Measurements from ENCODE around the gene NPIPA1.
A peak's percentile ranks its signal among the peaks of the same experiment; 100 is the strongest.
"Not testable (repeated sequence)": the region's sequence is repeated elsewhere in the genome, so short reads cannot be mapped to it uniquely, and the experiment has no call there.

Gene NPIPA1

DNA sequence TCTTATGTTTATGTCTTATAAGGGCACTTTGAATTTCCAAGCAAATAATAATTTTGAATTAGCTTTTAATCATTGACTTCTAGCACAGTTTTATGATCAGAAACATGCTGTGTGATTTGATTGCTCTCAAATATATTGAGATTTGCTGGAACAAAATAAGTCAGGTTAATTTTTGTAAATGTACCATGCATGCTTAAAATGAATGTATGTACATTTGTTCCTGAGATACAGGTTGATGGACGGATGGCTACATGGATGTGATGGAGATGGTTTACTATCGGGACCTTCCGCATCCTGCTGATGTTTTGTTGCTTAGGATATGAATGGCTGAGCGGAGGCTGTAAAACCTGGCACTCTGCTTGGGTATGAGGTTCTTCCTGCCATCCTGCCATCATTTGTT is at the start of gene NPIPA1:
TSS of gene NPIPA1 (plus strand) at position 301 of the 400 bp plus-strand sequence. CDS start at position 301, 0 bp downstream.
- DNase-seq (ENCODE audit: low spot score); in situ Hi-C loops (cut with MboI; ENCODE audit: low pct_unique_long_range_greater_than_20kb, low sequenced_read_pairs, unreplicated experiment): not testable (repeated sequence)

DNA sequence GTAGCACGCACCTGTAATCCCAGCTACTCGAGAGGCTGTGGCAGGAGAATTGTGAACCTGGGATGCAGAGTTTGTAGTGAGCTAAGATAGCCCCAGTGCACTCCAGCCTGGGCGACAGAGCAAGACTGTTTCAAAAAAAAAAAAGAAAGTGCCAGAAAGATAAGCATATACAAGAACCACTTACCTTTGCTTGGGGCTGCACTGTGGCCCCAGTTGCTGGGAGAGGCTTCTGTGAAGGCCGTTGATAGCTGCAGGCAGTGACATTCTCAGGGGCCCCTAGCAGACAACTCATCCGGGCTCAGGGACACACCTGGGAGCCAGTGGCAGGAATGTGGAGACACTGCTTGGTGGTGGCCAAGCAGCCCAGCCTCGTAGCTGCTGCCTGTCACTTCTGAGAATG is 45.1 kb upstream of the NPIPA1 start:
- DNase-seq (ENCODE audit: low spot score); in situ Hi-C loops (cut with MboI; ENCODE audit: low pct_unique_long_range_greater_than_20kb, low sequenced_read_pairs, unreplicated experiment): not testable (repeated sequence)

DNA sequence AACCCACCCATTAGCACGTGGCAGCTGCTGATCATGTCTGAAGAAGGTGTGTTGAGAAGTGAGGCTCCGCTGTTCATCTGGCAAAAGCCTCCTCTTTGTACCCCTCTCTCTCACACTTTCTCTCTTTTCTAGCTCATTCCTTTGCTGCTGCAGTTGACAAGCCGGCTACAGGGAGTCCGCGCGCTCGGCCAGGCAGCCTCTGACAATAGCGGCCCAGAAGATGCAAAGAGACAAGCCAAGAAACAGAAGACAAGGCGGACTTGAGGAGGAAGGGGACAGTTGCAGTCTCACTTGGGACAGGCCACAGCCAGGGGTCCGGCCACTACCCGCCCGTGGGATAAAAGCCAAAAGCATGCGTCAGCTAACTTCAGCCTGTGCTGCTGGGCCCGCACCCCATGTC is 41.9 kb upstream of the NPIPA1 start:
- in situ Hi-C loops (cut with MboI; ENCODE audit: low pct_unique_long_range_greater_than_20kb, low sequenced_read_pairs, unreplicated experiment); DNase-seq (ENCODE audit: low spot score): not testable (repeated sequence)

DNA sequence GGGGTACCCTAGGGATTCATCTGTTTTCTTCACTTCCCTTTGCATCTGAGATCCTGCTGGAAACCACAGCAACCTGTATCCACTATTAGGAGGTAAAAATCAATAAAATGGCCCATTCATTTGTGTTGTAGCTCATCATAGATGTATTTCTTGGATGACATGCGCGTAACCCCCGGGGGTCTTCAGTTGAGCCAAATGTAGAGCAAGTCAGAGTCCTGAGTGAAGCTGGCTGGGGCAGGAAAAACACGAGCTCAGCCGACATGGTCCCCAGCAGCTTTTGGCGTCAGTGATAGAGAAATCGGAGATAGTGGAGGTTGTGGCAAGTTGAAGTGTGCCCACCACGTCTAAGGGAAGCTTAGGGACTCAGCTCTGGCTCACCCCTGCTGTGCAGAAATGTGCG is 41.2 kb upstream of the NPIPA1 start:
- DNase-seq (ENCODE audit: low spot score); in situ Hi-C loops (cut with MboI; ENCODE audit: low pct_unique_long_range_greater_than_20kb, low sequenced_read_pairs, unreplicated experiment): not testable (repeated sequence)

DNA sequence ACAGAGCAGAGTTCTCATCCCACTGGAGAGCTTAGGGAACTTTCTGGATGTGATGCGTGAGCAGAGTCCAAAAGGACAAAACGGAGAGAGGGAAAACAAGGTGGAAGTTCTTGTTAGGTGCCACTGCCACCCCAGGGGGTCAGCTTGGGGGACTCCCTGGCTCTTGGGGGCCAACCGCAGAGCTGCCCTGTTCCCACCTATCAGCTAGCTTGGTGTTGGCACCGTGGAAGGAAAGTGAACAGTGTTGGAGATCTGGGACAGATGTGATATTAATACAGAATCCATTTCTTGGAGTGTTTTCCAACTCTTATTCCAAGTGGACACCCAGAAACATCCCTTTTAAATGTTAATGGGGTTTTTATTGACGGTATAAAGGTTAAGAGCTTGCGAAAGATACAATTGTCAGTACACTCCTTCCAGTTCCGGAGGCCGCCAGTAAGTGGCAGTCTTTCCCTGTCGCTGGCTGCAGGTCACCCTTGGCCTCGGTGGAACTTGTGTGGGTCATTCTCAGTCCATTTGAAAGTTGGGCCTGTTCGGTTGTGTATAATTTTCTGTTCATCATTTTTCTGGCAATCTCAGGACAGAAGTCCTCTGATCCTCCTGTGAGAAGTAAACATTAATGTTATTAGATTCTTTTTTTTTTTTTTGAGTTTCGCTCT is 40.1 kb upstream of the NPIPA1 start:
- DNase-seq (ENCODE audit: low spot score); in situ Hi-C loops (cut with MboI; ENCODE audit: low pct_unique_long_range_greater_than_20kb, low sequenced_read_pairs, unreplicated experiment): not testable (repeated sequence)

DNA sequence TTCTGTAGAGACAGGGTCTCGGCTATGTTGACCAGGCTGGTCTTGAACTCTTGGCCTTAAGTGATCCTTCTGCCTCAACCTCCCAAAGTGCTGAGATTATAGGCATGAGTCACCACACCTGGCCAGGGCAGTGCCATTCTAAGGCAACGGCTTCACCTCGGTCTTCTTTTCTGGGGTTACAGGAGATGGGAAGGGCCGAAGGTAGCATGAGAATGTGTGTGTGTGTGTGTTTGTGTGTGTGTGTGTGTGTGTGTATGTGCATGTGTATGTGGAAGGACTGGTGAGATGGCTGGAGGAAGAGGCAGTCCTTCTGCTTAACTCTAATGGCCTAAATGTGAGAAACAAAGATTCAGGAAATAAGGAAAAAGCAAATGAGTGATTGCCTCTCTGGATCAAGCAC is 39.1 kb upstream of the NPIPA1 start:
- DNase-seq (ENCODE audit: low spot score); in situ Hi-C loops (cut with MboI; ENCODE audit: low pct_unique_long_range_greater_than_20kb, low sequenced_read_pairs, unreplicated experiment): not testable (repeated sequence)

DNA sequence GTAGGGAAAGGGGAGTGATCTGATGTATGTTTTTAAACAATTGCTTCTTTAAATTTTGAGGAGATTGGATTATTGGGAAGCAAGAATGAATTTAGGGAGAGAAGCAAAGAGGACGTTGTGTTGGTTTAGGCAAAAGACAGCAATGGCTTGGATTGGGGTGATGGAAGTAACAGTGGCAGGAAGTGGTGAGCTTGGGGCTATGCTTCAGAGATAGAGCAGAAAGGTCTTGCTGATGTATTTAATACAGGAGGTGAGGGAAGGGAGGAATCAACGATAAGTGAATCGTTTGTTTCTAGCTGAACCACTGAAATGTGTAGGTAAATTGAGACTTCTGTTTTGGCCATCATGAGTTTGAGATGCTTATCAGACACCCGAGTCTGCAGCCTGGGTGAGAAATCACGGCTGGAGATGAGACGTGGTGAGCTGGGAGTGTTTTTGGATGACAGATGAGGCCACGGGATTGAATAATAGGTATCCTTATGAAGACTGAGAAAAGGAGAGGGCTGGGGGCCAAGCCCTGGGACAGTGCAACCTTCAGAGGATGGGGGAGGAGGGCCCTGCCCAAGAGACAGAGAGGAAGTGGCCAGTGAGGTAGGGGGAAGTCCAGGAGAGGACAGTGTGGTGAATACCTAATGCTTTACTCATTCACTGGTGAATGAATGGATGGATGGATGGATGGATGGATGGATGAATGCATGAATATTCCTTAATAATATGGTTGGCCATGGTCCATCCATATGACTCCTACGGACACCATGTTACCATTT is 33.9 kb upstream of the NPIPA1 start:
- in situ Hi-C loops (cut with MboI; ENCODE audit: low pct_unique_long_range_greater_than_20kb, low sequenced_read_pairs, unreplicated experiment); DNase-seq (ENCODE audit: low spot score): not testable (repeated sequence)

DNA sequence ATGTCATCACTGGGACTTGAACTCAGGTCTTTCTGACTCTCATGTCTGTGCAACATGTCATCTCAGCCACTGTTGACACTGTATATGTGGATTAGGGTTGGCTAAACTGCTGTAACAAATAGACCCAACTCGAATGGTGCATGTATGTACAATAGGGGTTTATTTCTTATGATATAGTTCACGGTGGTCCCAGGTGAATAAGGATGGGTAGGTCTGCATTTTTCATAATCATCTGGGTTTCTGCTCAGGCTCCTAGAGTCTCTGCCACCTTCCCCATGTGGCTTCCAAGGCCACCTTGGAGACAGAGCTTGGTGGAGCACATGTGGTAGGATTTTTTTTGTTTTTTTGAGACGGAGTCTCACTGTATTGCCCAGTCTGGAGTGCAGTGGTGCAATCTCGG is 27.5 kb upstream of the NPIPA1 start:
- DNase-seq (ENCODE audit: low spot score); in situ Hi-C loops (cut with MboI; ENCODE audit: low pct_unique_long_range_greater_than_20kb, low sequenced_read_pairs, unreplicated experiment): not testable (repeated sequence)

DNA sequence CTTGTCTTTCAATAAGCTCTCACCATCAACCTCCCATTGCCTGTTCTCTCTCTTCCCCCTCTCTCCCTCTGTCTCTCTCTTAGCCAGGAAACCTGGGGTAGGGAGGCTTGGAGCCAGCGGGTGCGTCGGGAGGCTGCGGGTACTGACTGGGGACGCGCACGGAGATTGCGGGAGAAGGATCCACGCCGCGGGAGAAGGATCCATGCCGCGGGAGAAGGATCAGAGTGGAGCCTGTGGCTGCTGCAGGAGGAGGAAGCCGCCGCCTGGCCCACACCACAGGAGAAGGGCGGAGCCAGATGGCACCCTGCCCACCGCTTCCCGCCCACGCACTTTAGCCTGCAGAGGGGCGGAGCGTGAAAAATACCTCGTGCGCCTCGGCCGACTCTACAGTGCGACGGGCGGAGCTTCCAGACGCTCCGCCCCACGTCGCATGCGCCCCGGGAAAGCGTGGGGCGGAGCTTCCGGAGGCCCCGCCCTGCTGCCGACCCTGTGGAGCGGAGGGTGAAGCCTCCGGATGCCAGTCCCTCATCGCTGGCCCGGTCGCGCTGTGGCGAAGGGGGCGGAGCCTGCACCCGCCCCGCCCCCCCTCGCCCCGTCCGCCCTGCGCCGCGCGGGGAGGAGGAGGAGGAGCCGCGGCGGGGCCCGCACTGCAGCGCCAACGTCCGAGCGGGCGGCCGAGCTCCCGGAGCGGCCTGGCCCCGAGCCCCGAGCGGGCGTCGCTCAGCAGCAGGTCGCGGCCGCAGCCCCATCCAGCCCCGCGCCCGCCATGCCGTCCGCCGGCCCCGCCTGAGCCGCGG is 26.2 kb upstream of the NPIPA1 start:
- in situ Hi-C loops (cut with MboI; ENCODE audit: low pct_unique_long_range_greater_than_20kb, low sequenced_read_pairs, unreplicated experiment): not testable (repeated sequence)

DNA sequence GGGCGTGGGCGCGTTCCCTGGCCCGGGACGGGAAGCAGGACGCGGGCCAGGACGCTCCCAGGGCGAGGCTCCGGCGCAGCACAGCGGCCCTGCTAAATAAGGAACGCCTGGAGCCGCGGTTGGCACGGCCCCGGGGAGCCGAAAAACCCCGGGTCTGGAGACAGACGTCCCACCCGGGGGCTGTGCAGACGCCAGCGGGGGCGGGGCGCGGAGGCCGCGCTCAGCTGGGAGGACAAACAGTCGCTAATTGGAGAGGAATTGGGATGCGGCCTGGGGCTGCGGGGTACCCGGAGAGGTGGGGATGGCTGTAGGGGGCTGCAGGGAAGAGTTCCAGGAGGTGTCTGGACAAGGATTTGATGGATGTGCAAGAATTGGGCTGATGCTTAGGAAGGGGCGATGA is 25.3 kb upstream of the NPIPA1 start:
- in situ Hi-C loops (cut with MboI; ENCODE audit: low pct_unique_long_range_greater_than_20kb, low sequenced_read_pairs, unreplicated experiment); DNase-seq (ENCODE audit: low spot score): not testable (repeated sequence)

More for the DNA sequence above, 26.2 kb upstream of the NPIPA1 start:
- DNase-seq (ENCODE audit: low spot score): not testable (repeated sequence)

DNA sequence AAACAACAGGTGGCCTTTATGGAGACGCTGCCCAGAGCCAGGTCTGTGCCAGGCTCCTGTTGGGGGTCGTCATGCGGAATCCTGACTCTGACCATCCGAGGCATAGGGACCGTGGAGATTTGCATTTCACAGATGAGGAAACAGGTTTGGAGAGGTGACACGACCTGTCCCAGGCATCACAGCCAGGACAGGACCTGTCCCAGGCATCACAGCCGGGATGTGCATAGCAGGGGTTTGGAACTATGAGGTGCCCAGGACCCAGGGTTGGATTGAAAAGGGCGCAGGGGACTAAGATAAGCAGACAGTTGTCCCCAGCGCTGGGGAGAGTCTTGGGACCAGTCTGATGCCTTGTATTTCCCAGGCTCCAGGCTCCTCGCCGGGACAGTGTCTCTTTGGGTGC is 24.7 kb upstream of the NPIPA1 start:
- DNase-seq (ENCODE audit: low spot score); in situ Hi-C loops (cut with MboI; ENCODE audit: low pct_unique_long_range_greater_than_20kb, low sequenced_read_pairs, unreplicated experiment): not testable (repeated sequence)

DNA sequence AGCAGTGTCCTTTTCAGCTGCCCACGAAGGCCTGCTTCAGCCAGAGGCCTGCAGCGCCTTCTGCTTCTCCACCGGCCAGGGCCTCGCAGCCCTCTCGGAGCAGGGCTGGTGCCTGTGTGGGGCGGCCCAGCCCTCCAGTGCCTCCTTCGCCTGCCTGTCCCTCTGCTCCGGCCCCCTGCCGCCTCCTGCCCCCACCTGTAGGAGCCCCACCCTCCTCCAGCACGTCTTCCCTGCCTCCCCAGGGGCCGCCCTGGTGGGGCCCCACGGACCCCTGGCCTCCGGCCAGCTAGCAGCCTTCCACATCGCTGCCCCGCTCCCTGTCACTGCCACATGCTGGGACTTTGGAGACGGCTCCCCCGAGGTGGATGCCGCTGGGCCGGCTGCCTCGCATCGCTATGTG is 18.7 kb upstream of the NPIPA1 start:
- peak; percentile 0 for DNase-seq (ENCODE audit: low spot score)

DNA sequence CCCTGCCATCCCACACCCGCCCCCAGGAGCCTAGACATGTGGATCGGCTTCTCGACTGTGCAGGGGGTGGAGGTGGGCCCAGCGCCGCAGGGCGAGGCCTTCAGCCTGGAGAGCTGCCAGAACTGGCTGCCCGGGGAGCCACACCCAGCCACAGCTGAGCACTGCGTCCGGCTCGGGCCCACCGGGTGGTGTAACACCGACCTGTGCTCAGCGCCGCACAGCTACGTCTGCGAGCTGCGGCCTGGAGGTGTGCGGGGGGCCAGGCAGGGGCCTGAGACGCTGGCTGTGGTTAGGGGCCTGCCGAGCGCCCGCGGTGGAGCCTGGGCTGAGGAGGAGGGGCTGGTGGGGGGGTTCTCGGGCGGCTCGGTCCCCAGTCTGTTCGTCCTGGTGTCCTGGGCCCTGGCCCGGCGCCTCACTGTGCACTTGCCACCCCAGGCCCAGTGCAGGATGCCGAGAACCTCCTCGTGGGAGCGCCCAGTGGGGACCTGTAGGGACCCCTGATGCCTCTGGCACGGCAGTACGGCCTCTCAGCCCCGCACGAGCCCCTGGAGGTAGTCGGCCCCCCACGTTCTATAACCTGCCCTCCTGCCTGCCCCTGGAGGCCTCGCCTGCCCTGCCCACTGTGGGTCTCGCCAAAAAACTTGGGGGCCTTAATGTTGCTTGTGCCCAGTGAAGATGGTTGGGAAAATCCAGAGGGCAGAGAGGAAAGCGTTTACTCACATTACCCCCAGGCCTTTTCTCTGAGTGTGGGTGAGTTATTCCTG is 17.2 kb upstream of the NPIPA1 start:
- in situ Hi-C loops (cut with MboI; ENCODE audit: low pct_unique_long_range_greater_than_20kb, low sequenced_read_pairs, unreplicated experiment); DNase-seq (ENCODE audit: low spot score): not testable (repeated sequence)

More for the DNA sequence above, 18.7 kb upstream of the NPIPA1 start:
- in situ Hi-C loops (cut with MboI; ENCODE audit: low pct_unique_long_range_greater_than_20kb, low sequenced_read_pairs, unreplicated experiment): not testable (repeated sequence)

DNA sequence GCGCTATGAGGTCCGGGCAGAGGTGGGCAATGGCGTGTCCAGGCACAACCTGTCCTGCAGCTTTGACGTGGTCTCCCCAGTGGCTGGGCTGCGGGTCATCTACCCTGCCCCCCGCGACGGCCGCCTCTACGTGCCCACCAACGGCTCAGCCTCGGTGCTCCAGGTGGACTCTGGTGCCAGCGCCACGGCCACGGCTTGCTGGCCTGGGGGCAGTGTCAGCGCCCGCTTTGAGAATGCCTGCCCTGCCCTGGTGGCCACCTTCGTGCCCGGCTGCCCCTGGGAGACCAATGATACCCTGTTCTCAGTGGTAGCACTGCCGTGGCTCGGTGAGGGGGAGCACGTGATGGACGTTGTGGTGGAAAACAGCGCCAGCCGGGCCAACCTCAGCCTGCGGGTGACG is 15.0 kb upstream of the NPIPA1 start:
- in situ Hi-C loops (cut with MboI; ENCODE audit: low pct_unique_long_range_greater_than_20kb, low sequenced_read_pairs, unreplicated experiment); DNase-seq (ENCODE audit: low spot score): not testable (repeated sequence)

DNA sequence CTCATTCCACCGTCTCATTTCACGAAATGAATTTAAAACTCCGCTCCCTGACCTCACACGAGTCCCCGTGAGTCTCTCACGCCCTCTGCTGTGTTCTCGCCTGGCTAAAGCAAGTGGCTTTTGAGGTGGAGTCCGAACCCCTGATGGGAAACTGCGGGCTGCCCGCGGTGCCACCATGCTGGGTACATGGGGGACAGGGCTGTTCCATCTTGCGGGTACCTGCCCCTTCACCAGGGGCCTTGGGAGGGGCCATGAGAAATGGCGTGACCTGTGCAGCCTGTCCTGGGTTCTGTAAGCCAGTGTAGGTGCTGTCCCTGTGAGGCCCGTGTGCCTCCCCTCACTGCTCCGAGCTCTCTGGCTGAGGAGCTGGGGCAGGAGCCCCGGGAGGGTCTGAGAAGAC is 14.3 kb upstream of the NPIPA1 start:
- DNase-seq (ENCODE audit: low spot score); in situ Hi-C loops (cut with MboI; ENCODE audit: low pct_unique_long_range_greater_than_20kb, low sequenced_read_pairs, unreplicated experiment): not testable (repeated sequence)

DNA sequence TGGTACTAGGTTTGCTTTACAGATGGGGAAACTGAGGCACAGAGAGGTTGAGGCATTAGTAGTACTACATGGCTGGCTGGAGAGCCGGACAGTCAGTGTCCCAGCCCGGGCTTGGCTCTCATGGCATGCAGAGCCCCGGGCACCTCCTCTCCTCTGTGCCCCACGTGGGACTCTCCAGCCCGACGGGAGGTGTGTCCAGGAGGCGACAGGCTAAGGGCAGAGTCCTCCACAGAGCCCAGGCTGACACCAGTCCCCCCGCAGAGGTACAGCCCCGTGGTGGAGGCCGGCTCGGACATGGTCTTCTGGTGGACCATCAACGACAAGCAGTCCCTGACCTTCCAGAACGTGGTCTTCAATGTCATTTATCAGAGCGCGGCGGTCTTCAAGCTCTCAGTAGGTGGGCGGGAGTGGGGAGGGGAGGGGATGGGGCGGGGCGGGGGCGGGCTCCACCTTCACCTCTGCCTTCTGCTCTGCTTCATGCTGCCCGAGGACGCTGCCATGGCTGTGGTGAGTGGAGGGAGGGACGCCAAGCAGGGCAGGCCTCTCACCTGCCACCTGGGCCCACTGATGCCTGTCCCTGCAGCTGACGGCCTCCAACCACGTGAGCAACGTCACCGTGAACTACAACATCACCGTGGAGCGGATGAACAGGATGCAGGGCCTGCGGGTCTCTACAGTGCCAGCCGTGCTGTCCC is 13.7 kb upstream of the NPIPA1 start:
- DNase-seq (ENCODE audit: low spot score); in situ Hi-C loops (cut with MboI; ENCODE audit: low pct_unique_long_range_greater_than_20kb, low sequenced_read_pairs, unreplicated experiment): not testable (repeated sequence)

DNA sequence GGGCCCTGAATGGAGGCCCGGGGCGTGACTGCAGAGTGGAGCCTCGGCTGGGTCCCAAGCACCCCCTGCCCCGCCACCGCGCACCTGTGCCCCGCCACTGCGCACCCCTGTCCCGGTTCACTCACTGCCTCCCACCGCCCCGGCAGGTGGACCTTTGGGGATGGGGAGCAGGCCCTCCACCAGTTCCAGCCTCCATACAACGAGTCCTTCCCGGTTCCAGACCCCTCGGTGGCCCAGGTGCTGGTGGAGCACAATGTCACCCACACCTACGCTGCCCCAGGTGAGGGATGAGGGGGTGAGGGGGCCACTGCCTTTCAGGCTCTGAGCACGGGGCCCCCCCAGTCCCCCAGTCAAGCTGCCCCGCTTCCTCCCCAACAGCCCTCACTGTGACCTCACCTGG is 12.9 kb upstream of the NPIPA1 start:
- in situ Hi-C loops (cut with MboI; ENCODE audit: low pct_unique_long_range_greater_than_20kb, low sequenced_read_pairs, unreplicated experiment); DNase-seq (ENCODE audit: low spot score): not testable (repeated sequence)
